NT2/D1 (cell line): ENCODE results near the gene KHDC3L.

Experiments
- SUZ12 ChIP-seq: IDR thresholded peaks from 2 replicates; pipeline ENCODE4 v1.6.1; 2011; ENCODE audit not compliant: insufficient read length, insufficient read depth; ENCODE audit errors: extremely low read depth
- YY1 ChIP-seq: IDR thresholded peaks from 2 replicates; pipeline ENCODE4 v1.6.1; 2011; ENCODE audit not compliant: insufficient read length, insufficient read depth
- ZNF274 ChIP-seq: IDR thresholded peaks from 2 replicates; pipeline ENCODE4 v1.6.1; 2011; ENCODE audit warnings: mild to moderate bottlenecking, low read depth, low read length

DNA sequence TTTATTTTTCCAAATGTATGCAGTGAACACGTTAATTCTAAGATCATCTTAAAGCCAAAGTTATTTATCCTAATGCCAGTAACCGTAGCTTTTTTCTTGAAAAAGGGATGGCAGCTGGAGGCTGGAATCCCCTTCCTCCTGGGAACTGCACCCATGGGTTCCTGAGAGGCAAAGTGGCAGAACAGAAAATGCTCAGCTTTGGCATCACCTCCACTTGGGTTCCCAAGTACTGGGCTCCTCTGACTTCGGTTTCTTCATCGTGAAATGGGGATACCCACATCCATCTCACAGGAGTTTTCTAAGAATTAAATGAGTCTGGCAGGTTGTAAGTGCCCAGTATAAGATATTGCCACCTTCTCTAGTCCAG lies 26.0 kb downstream of the KHDC3L start:
- TF ChIP-seq ZNF274 (no peak), YY1 (no peak), SUZ12 (no peak)
